ENCODE measurements around the gene BIN1. TPM values are rescaled to one million over a fixed set of nuclear protein-coding genes. Genes with fewer than 3 reads are reported as not detected.

BIN1 gene
- total and polyA plus RNA-seq, 12 donors, result 62.1 to 207 (median 125) TPM

DNA sequence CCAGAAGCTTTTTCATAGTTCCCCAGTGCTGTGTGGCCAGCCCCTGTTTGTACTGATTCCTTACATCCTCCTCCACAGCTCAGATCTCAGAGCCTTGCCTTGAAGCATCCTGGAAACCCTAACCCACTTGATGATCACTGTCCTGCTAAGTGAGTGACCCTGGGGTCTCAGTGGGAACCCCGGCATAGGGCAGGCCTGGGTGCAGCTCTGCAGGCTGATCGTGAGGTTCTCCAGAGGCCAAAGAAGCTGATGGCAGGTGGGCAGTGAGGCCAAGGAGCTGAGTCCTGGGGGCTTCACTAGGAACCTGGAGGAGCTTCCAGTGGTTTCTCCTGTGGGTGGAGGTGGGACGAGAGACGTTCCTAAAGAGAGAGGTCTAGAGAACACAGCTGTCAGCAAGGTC lies 47.4 kb upstream of the BIN1 start:
- Histone ChIP-seq H3K27me3 (no peaks in the 10 kb centered on the region), H3K9me3 (replicated peaks in 1 of 3) (no peaks in the 10 kb centered on the region), H3K4me1 (replicated peaks in 1 of 2) (peaks cover 11 to 18% of the 10 kb centered on the region in 2 donors), H3K4me3 (no peak overlapping the region), H3K27ac (peak overlapping the region in 2 of 5 donors; percentile 36 to 67), H3K36me3 (replicated peaks in 1 of 2) (no peaks in the 10 kb centered on the region)
- WGBS, 4 donors, result 77 to 81% (median 78%) methylated on average over 4 of the region's 4 CpGs
- TF ChIP-seq POLR2A (IDR thresholded peaks at IDR 0.05), result no peak
- TF ChIP-seq, protein P1, sequence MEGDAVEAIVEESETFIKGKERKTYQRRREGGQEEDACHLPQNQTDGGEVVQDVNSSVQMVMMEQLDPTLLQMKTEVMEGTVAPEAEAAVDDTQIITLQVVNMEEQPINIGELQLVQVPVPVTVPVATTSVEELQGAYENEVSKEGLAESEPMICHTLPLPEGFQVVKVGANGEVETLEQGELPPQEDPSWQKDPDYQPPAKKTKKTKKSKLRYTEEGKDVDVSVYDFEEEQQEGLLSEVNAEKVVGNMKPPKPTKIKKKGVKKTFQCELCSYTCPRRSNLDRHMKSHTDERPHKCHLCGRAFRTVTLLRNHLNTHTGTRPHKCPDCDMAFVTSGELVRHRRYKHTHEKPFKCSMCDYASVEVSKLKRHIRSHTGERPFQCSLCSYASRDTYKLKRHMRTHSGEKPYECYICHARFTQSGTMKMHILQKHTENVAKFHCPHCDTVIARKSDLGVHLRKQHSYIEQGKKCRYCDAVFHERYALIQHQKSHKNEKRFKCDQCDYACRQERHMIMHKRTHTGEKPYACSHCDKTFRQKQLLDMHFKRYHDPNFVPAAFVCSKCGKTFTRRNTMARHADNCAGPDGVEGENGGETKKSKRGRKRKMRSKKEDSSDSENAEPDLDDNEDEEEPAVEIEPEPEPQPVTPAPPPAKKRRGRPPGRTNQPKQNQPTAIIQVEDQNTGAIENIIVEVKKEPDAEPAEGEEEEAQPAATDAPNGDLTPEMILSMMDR (IDR thresholded peaks at IDR 0.05), result no peak
- intact Hi-C loops (cut with DNase I), result no loop called here
- peak in 2 of 7 donors; percentile 11 to 31 for DNase-seq

DNA sequence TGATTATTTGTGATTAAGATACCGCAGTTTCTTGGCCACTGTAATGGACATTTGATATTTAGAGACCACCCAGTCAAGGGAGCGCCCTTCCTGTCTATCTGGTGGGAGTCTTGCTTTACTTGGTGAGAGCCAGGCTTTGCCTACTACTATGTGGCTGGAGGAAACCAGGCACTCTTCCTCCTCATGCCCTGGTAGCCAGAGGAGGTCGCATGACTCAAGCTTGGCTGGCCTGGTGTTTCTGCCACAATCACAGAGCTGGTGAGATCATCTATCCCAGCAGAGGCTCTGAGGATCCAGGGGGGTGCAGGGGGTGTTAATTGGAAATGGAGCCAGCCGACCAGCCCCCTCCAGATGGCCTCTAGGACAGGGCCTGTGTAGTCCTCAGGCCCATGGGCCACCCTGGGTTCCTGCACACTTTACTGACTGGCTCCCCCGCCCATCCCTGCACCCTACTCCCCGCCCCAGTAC lies 46.8 kb upstream of the BIN1 start:
- H3K36me3 ChIP-seq (replicated peaks in 1 of 2), result no peaks in the 10 kb centered on the region
- peak in 6 of 7 donors; percentile 67 to 77 (median 71) for DNase-seq
- intact Hi-C loops (cut with DNase I), result no loop called here
- 64 to 89% (median 86%) methylated on average over 4 to 6 of the region's 6 CpGs for WGBS, 4 donors
- H3K9me3 ChIP-seq (replicated peaks in 1 of 3), result no peaks in the 10 kb centered on the region
- no peak for TF ChIP-seq POLR2A (IDR thresholded peaks at IDR 0.05)
- TF ChIP-seq, protein P1 (IDR thresholded peaks at IDR 0.05), result no peak
- H3K4me1 ChIP-seq (replicated peaks in 1 of 2), result peaks cover 11 to 18% of the 10 kb centered on the region in 2 donors
- H3K4me3 ChIP-seq, result no peak overlapping the region
- H3K27ac ChIP-seq, result peak overlapping the region in 1 of 5 donors; percentile 67
- no peaks in the 10 kb centered on the region for H3K27me3 ChIP-seq

DNA sequence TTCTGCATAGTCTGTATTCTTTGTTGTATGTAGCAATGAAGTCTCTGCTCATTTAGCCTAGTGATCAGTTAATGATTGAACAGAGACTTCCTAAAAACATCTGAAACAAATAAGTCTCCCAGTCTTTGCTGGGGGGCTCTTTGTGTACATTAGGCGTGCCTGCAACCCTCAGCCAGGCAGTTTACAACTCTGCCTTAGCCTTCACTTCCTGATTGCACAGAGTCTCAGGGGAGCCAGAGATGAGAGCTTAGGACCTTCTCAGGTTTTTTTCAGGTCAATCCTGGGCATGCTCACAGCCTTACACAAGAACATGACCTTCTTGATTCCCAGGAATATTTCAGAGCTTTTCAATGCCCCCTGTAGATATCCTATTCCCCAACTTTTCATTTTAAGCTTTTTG lies 44.0 kb upstream of the BIN1 start:
- Histone ChIP-seq H3K36me3 (replicated peaks in 1 of 2) (no peaks in the 10 kb centered on the region), H3K4me3 (no peak overlapping the region), H3K4me1 (replicated peaks in 1 of 2) (peaks cover 7 to 21% of the 10 kb centered on the region in 2 donors), H3K27ac (no peak overlapping the region), H3K27me3 (no peaks in the 10 kb centered on the region), H3K9me3 (replicated peaks in 1 of 3) (no peaks in the 10 kb centered on the region)
- 84 to 100% (median 96%) methylated on average over 1 of the region's 1 CpG for WGBS, 4 donors
- no peak for TF ChIP-seq POLR2A (IDR thresholded peaks at IDR 0.05)
- TF ChIP-seq, protein P1 (IDR thresholded peaks at IDR 0.05), result no peak
- intact Hi-C loops (cut with DNase I), result no loop called here
- no peak for DNase-seq

DNA sequence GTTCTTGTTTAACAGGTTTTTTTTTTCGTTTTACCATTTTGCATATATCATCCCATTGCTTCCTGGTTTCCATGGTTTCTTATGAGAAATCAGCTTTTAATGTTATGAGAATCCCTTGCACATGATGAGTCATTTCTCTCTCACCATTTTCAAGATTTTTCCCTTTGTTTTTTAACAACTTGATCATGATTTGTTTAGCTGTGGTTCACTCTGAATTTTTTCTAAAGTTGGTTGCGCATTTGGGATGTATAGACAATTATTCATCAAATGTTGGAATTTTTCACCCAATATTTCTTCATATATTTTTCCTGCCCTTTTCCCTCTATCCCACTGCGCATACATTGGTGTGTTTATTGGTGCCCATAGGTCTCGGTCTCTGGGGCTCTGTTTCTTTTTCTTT lies 42.4 kb upstream of the BIN1 start:
- Histone ChIP-seq H3K27ac (no peak overlapping the region), H3K36me3 (replicated peaks in 1 of 2) (no peaks in the 10 kb centered on the region), H3K4me1 (replicated peaks in 1 of 2) (peaks cover 21 to 26% of the 10 kb centered on the region in 2 donors), H3K9me3 (replicated peaks in 1 of 3) (no peaks in the 10 kb centered on the region), H3K4me3 (no peak overlapping the region), H3K27me3 (no peaks in the 10 kb centered on the region)
- WGBS, 4 donors, result 80 to 88% (median 88%) methylated on average over 4 of the region's 4 CpGs
- DNase-seq, result no peak
- TF ChIP-seq, protein P1 (IDR thresholded peaks at IDR 0.05), result no peak
- no peak for TF ChIP-seq POLR2A (IDR thresholded peaks at IDR 0.05)
- intact Hi-C loops (cut with DNase I), result loop anchor here in 1 of 2 donors (10.0 kb wide), 1 partner anchor 75 kb away; no protein-coding TSS in a partner anchor
